K562 (cell line): ENCODE measurements around the gene OSGIN1. TPM values are rescaled to one million over a fixed set of nuclear protein-coding genes. Genes with fewer than 3 reads are reported as not detected.

Source experiments
- ATAC-seq: fragments of 200-7000 bp; cut with Tn5 transposase; 3 replicates; pipeline ENCODE4 v1.9.1; 2020; ENCODE audit warnings: moderate library complexity
- BruUV-seq: library from RNA; stranded (reverse); fragments of 400-500 nt; replicated peaks from 2 replicates; lab custom pipeline; 2021; lab: Mats Ljungman, UMichigan
- CTCF ChIA-PET: fragments of 300-600 bp; formaldehyde crosslinking; extraction: SDS; loops from one replicate; lab custom pipeline; 2021; ENCODE audit warnings: low intra/inter-chr PET ratio; lab: Yijun Ruan, JAX
- POLR2A ChIA-PET: fragments of 300-600, 350-650 bp; sonication (Branson Sonifier 250); formaldehyde crosslinking; extraction: SDS; loops from one replicate; lab custom pipeline; 2021; ENCODE audit warnings: antibody characterized with exemption, inconsistent platforms; lab: Yijun Ruan, JAX
- DNase-seq, 4 experiments: peaks; one replicate each; pipeline versions ENCODE4 v3.0.0 to v3.0.0-alpha.2; 2011 to 2018; ENCODE audit warnings: low spot score in 3 of 4, mixed read lengths in 3 of 4; ENCODE audit errors: extremely low read depth in 1 of 4
- FAIRE-seq: peaks from 2 replicates; lab custom pipeline; 2011; peaks lifted over from hg19 to GRCh38; lab: Jason Lieb, UNC
- H2AFZ ChIP-seq: 2 replicates; pipeline ENCODE4 v1.6.0; 2011; ENCODE audit warnings: low read depth, low read length, control low read depth, inconsistent platforms
- H3K27ac ChIP-seq: fragments of 200-600 bp; 3 replicates; pipeline ENCODE4 v1.8.0; 2011; ENCODE audit warnings: low read depth, mild to moderate bottlenecking, control low read depth, inconsistent platforms, low read length, moderate library complexity, mixed read lengths; ENCODE audit errors: extremely low read depth
- H3K27me3 ChIP-seq, 2 experiments: fragments of 300-600 bp in 1 of 2; 2 replicates in 1 of 2; 3 replicates in 1 of 2; pipeline versions ENCODE4 v1.6.0 to v1.8.0; 2011; ENCODE audit warnings: inconsistent platforms in 2 of 2, low read length in 2 of 2, mild to moderate bottlenecking in 1 of 2, mixed read lengths in 1 of 2, moderate library complexity in 1 of 2; ENCODE audit not compliant: control insufficient read depth in 2 of 2, insufficient read depth in 2 of 2
- H3K36me3 ChIP-seq: fragments of 300-600 bp; 3 replicates; pipeline ENCODE4 v1.8.0; 2011; ENCODE audit warnings: mild to moderate bottlenecking, low read length, inconsistent platforms; ENCODE audit not compliant: control insufficient read depth, insufficient read depth
- H3K4me1 ChIP-seq, 2 experiments: fragments of 200-600 bp in 1 of 2; replicated peaks in 1 of 2; 2 replicates in 1 of 2; 3 replicates in 1 of 2; pipeline versions ENCODE4 v1.5.1 to v1.8.0; 2011; ENCODE audit warnings: inconsistent platforms in 2 of 2, low read length in 2 of 2, mild to moderate bottlenecking in 1 of 2, mixed read lengths in 1 of 2, moderate library complexity in 1 of 2; ENCODE audit not compliant: control insufficient read depth in 2 of 2, insufficient read depth in 2 of 2
- H3K4me2 ChIP-seq: 2 replicates; pipeline ENCODE4 v1.6.1; 2011; ENCODE audit warnings: low read length, control low read depth, inconsistent platforms, mixed read lengths; ENCODE audit not compliant: insufficient read depth
- H3K4me3 ChIP-seq: fragments of 200-600 bp; sonication (generic), shearing (Covaris generic); 2 replicates; pipeline ENCODE4 v1.5.1; 2016; ENCODE audit warnings: control low read depth, inconsistent platforms
- H3K79me2 ChIP-seq: fragments of 200-600 bp; 3 replicates; pipeline ENCODE4 v1.8.0; 2011; ENCODE audit warnings: low read length, inconsistent platforms; ENCODE audit not compliant: control insufficient read depth, insufficient read depth
- H3K9ac ChIP-seq, 2 experiments: 2 replicates each; pipeline versions ENCODE4 v1.6.0 to v1.6.1; 2011; ENCODE audit warnings: low read depth in 2 of 2, low read length in 2 of 2, control low read depth in 1 of 2, inconsistent platforms in 1 of 2, mild to moderate bottlenecking in 1 of 2, mixed read lengths in 1 of 2; ENCODE audit not compliant: insufficient read depth in 1 of 2
- H3K9me1 ChIP-seq: one replicate; pipeline ENCODE4 v1.6.0; 2011; ENCODE audit warnings: inconsistent platforms, mild to moderate bottlenecking, low read length, moderate library complexity; ENCODE audit not compliant: control insufficient read depth, insufficient read depth
- H3K9me3 ChIP-seq: replicated peaks from 2 replicates; pipeline ENCODE4 v1.5.1; 2011; ENCODE audit warnings: low read depth, low read length, inconsistent platforms; ENCODE audit not compliant: control insufficient read depth, insufficient read depth
- H4K20me1 ChIP-seq: replicated peaks from 2 replicates; pipeline ENCODE4 v1.6.1; 2011; ENCODE audit warnings: low read length, inconsistent platforms, mixed read lengths; ENCODE audit not compliant: control insufficient read depth, insufficient read depth
- BRF2 ChIP-seq: IDR thresholded peaks from 3 replicates; pipeline ENCODE4 v1.6.1; 2011; ENCODE audit warnings: borderline replicate concordance, mild to moderate bottlenecking; ENCODE audit not compliant: insufficient read length, insufficient read depth
- MAFF ChIP-seq: IDR thresholded peaks from 2 replicates; pipeline ENCODE4 v1.6.1; 2012; ENCODE audit warnings: low read length, improper control_type of control experiment
- NR2C2 ChIP-seq, 2 experiments: fragments of 200-800 bp in 1 of 2; sonication (Bioruptor generic) in 1 of 2; sonication (generic) in 1 of 2; formaldehyde crosslinking in 1 of 2; IDR thresholded peaks; 2 replicates each; pipeline versions ENCODE4 v1.6.1 to v1.8.0; 2016 to 2022; ENCODE audit warnings: mild to moderate bottlenecking in 1 of 2, missing compliant biosample characterization in 1 of 2, missing genetic modification characterization in 1 of 2, missing genetic modification reagents in 1 of 2
- RCOR1 ChIP-seq, 2 experiments: IDR thresholded peaks; 2 replicates each; pipeline ENCODE4 v1.6.1; 2012; ENCODE audit warnings: low read depth in 2 of 2, low read length in 2 of 2, borderline replicate concordance in 1 of 2, improper control_type of control experiment in 1 of 2
- TFAM ChIP-seq: fragments of 250-450 bp; sonication (Bioruptor Pico); conservative IDR thresholded peaks from 2 replicates; pipeline ENCODE4 v1.5.0; 2021; ENCODE audit warnings: mild to moderate bottlenecking, moderate library complexity
- THAP12 ChIP-seq: fragments of 250-450 bp; sonication (Bioruptor Pico); IDR thresholded peaks from 2 replicates; pipeline ENCODE4 v1.9.0; 2021; ENCODE audit warnings: mild to moderate bottlenecking, inconsistent platforms
- ZBTB1 ChIP-seq: sonication (generic); formaldehyde crosslinking; IDR thresholded peaks from 2 replicates; pipeline ENCODE4 v1.8.1; 2023; ENCODE audit warnings: missing genetic modification reagents, low read depth, mild to moderate bottlenecking, borderline replicate concordance
- ZNF124 ChIP-seq: sonication (generic); formaldehyde crosslinking; IDR thresholded peaks from 2 replicates; pipeline ENCODE4 v1.8.1; 2022; ENCODE audit warnings: missing genetic modification reagents
- WGBS: fragments of 100-300 bp; shearing (Covaris generic); methylation state at CpG from one replicate; pipeline ENCODE4 v1.1.6; 2016; ENCODE audit warnings: low coverage, mixed read lengths; ENCODE audit not compliant: insufficient coverage; ENCODE audit errors: missing lambda C conversion rate; 5-methylcytosine and 5-hydroxymethylcytosine counted together
- in situ Hi-C: fragments of 300-500 bp; cut with MboI; formaldehyde crosslinking; loops from 4 replicates; pipeline ENCODE4 v1.15.0; 2018; ENCODE audit warnings: inconsistent platforms, mixed read lengths
- intact Hi-C: fragments of 100-400 bp; cut with micrococcal nuclease; formaldehyde crosslinking; loops from 2 replicates; pipeline ENCODE4 v1.14.2; 2022
- polyA plus RNA-seq, 8 experiments: library from polyadenylated mRNA; depleted of rRNA in 4 of 8; stranded (reverse) in 5 of 8; unstranded in 3 of 8; fragments of >200 nt; fragmentation: Nextera tagmentation in 2 of 8; fragmentation: Illumina TruSeq in 1 of 8; extraction: Ambion mirVana in 2 of 8; extraction: Trizol in 1 of 8; gene quantifications; 2 replicates each; pipeline versions ENCODE4 v1.2.1 to v1.2.3, GENCODE V29; 2011 to 2014; ENCODE audit warnings: inconsistent platforms in 1 of 8, missing spikeins in 1 of 8
- total RNA-seq, 7 experiments: library from RNA; depleted of rRNA in 6 of 7; stranded (reverse); fragments of >200 nt in 6 of 7; fragmentation: Illumina TruSeq in 2 of 7; extraction: Trizol in 2 of 7; gene quantifications; 2 replicates each; pipeline versions ENCODE4 v1.2.1 to v1.2.3, GENCODE V29; 2011 to 2021; ENCODE audit warnings: low replicate concordance in 1 of 7
- TF ChIP-seq, protein P1 (sequence below): fragments of 250-450 bp; sonication (Bioruptor Pico); IDR thresholded peaks from 2 replicates; pipeline ENCODE4 v1.9.0; 2021; ENCODE audit warnings: mild to moderate bottlenecking

The OSGIN1 gene
- total and polyA plus RNA-seq, 9 of the 15 experiments (the other 6 are each of a cell fraction or from before 2014, with no cell fraction given): 0.03 to 3.6 (median 1.6) TPM

- peaks cover 5% of the 10 kb centered on the region; the same call in 1 of the 3 replicates for H3K36me3 ChIP-seq
- no peak overlapping the region for H3K27ac ChIP-seq
- H3K9me3 ChIP-seq: no peaks in the 10 kb centered on the region
- ChIA-PET POLR2A (interaction anchor here (0.7 to 4.3 kb wide), 7 partner anchors 9 to 182 kb away, joined by 3 to 22 read pairs (median 3); no protein-coding TSS in a partner anchor), CTCF (interaction anchor here (0.7 to 3.3 kb wide), 6 partner anchors 28 to 1014 kb away, joined by 3 to 38 read pairs (median 4); no protein-coding TSS in a partner anchor)
- no peaks in the 10 kb centered on the region for H3K79me2 ChIP-seq
- FAIRE-seq: peak; percentile 86
- in situ Hi-C loops: loop anchor here (5.0 to 10.0 kb wide), 3 partner anchors 106 to 531 kb away; partner anchors contain the start of gene TAF1C
- peak; percentile 79 to 91 (median 83) for DNase-seq
- no TSS peak for BruUV-seq
- peaks cover 18 to 54% of the 10 kb centered on the region in 2 experiments for H3K4me1 ChIP-seq
- no peak overlapping the region for H3K4me3 ChIP-seq
- no peak overlapping the region for H3K9ac ChIP-seq
- H4K20me1 ChIP-seq: peaks cover 11% of the 10 kb centered on the region
- H2AFZ ChIP-seq: no peak overlapping the region
- intact Hi-C loops: loop anchor here (1.0 to 5.0 kb wide), 3 partner anchors 109 to 528 kb away; no protein-coding TSS in a partner anchor
- peak; percentile 65 for ATAC-seq
- no peaks in the 10 kb centered on the region for H3K9me1 ChIP-seq
- no peak overlapping the region for H3K4me2 ChIP-seq
- 25% methylated on average over 22 of the region's 22 CpGs for whole genome bisulfite sequencing
- no peaks in the 10 kb centered on the region for H3K27me3 ChIP-seq
- TF ChIP-seq ZBTB1 (CRISPR knock-in tag) (no peak), MAFF (no peak), TFAM (CRISPR knock-in tag) (no peak), ZNF124 (CRISPR knock-in tag) (no peak), NR2C2 (CRISPR knock-in tag; IDR thresholded peaks at IDR 0.05) (no peak), NR2C2 (tag; IDR thresholded peaks at IDR 0.05) (no peak), RCOR1 (IDR thresholded peaks at IDR 0.05; ENCODE audit: borderline replicate concordance in 1 of 2, low read depth in 2 of 2, low read length in 2 of 2) (peak in 1 of 2 experiments; percentile 42; a peak in 1 of 4 replicates), BRF2 (no peak), THAP12 (CRISPR knock-in tag) (peak; percentile 32; the same call in 1 of the 2 replicates)
- TF ChIP-seq, protein P1, sequence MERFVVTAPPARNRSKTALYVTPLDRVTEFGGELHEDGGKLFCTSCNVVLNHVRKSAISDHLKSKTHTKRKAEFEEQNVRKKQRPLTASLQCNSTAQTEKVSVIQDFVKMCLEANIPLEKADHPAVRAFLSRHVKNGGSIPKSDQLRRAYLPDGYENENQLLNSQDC: no peak
Measured at GRCh38 chr16:83956336-83957289, 3.6 kb downstream of the OSGIN1 start.
